ENCODE measurements around the gene ZC3H13. TPM values are rescaled to one million over a fixed set of nuclear protein-coding genes. Genes with fewer than 3 reads are reported as not detected.

ZC3H13 gene
- total and polyA plus RNA-seq, 3 donors from 2014 or later: 10.2 to 43.7 (median 36.8) TPM

DNA sequence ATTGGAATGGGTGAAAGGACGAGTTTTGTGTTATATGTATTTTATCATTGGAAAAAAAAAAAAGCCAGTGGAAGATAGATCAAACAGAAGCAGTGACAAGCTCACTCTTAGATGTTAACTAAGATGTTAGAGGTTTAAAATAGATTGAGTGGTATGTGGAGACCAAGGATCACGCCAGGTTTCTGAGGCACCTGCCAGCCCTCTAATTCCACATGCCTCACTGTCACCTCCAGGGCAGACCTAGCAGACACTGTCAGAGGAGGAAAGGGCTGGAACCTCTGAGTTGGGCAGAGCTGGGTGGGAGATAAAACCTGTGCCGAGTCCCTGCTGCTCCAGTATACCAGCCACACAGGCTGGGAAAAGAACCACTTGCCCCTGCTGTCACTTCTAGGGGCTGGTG is 143.5 kb downstream of the ZC3H13 start:
- TF ChIP-seq, protein P1, sequence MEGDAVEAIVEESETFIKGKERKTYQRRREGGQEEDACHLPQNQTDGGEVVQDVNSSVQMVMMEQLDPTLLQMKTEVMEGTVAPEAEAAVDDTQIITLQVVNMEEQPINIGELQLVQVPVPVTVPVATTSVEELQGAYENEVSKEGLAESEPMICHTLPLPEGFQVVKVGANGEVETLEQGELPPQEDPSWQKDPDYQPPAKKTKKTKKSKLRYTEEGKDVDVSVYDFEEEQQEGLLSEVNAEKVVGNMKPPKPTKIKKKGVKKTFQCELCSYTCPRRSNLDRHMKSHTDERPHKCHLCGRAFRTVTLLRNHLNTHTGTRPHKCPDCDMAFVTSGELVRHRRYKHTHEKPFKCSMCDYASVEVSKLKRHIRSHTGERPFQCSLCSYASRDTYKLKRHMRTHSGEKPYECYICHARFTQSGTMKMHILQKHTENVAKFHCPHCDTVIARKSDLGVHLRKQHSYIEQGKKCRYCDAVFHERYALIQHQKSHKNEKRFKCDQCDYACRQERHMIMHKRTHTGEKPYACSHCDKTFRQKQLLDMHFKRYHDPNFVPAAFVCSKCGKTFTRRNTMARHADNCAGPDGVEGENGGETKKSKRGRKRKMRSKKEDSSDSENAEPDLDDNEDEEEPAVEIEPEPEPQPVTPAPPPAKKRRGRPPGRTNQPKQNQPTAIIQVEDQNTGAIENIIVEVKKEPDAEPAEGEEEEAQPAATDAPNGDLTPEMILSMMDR (IDR thresholded peaks at IDR 0.05): no peak
- no peak for TF ChIP-seq POLR2A (IDR thresholded peaks at IDR 0.05)
- no peaks in the 10 kb centered on the region for H3K4me1 ChIP-seq
- no peak for DNase-seq
- WGBS, 2 donors: 92 to 96% methylated on average over 3 of the region's 3 CpGs
- H3K27ac ChIP-seq: no peak overlapping the region
- no peaks in the 10 kb centered on the region for H3K36me3 ChIP-seq (ENCODE audit: low read depth, missing control alignments)
- no peak overlapping the region for H3K4me3 ChIP-seq
- no peaks in the 10 kb centered on the region for H3K9me3 ChIP-seq
- intact Hi-C loops (cut with DNase I; ENCODE audit: low total_unique reads): no loop called here
- H3K27me3 ChIP-seq: no peaks in the 10 kb centered on the region

DNA sequence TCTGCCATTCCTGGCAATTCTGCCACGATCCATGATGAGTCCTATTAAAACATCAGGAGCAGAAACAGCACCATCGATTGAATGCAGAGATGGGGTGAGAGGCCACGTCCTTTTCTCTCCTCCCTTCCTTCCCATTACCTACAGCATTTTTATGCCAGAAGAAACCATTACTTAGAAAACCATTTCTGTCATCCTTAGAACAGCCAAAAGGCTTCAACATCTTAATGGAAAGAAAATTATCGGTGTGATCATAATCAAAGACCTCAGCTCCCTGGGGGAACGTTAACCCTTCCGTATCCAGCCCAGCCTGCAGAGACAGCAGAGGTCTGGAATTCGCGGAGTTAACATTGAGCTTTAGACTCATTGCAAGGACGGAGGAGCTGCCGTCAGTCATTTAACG is 145.0 kb downstream of the ZC3H13 start:
- 35 to 52% methylated on average over 11 of the region's 11 CpGs for WGBS, 2 donors
- Histone ChIP-seq H3K27ac (no peak overlapping the region), H3K4me3 (no peak overlapping the region), H3K4me1 (no peaks in the 10 kb centered on the region), H3K36me3 (ENCODE audit: low read depth, missing control alignments) (no peaks in the 10 kb centered on the region), H3K27me3 (no peaks in the 10 kb centered on the region), H3K9me3 (no peaks in the 10 kb centered on the region)
- DNase-seq: no peak
- intact Hi-C loops (cut with DNase I; ENCODE audit: low total_unique reads): no loop called here
- TF ChIP-seq, protein P1 (IDR thresholded peaks at IDR 0.05): no peak
- TF ChIP-seq POLR2A (IDR thresholded peaks at IDR 0.05): no peak

Other genes starting within 250 kb of the ZC3H13 start
- gene SIAH3, start 201.0 kb downstream of the ZC3H13 start, total RNA-seq: under 1 TPM; 0.19 to 0.47 TPM
- gene SIAH3, start 201.0 kb downstream of the ZC3H13 start, polyA plus RNA-seq (ENCODE audit: insufficient read depth, low read depth, low replicate concordance): 0.36 TPM
- gene CPB2, start 52.3 kb upstream of the ZC3H13 start, total RNA-seq: not detected
- not detected for gene CPB2, start 52.3 kb upstream of the ZC3H13 start, polyA plus RNA-seq (ENCODE audit: insufficient read depth, low read depth, low replicate concordance)
- gene LCP1, start 129.4 kb upstream of the ZC3H13 start, total RNA-seq: 10 to 100 TPM; 24.1 to 48.7 TPM
- 80.5 TPM for gene LCP1, start 129.4 kb upstream of the ZC3H13 start, polyA plus RNA-seq (ENCODE audit: insufficient read depth, low read depth, low replicate concordance)
- 1 to 10 TPM; 4.6 to 9.4 TPM for gene LRRC63, start 159.2 kb upstream of the ZC3H13 start, total RNA-seq
- 7.0 TPM for gene LRRC63, start 159.2 kb upstream of the ZC3H13 start, polyA plus RNA-seq (ENCODE audit: insufficient read depth, low read depth, low replicate concordance)